ENCODE measurements around the gene IL4R.
"Not testable (repeated sequence)": the region's sequence is repeated elsewhere in the genome, so short reads cannot be mapped to it uniquely, and the experiment has no call there.

GRCh38 chr16:27274424-27274874 lies 39.3 kb upstream of the IL4R start:
- TF ChIP-seq CTCF (IDR thresholded peaks at IDR 0.05); POLR2AphosphoS5 (IDR thresholded peaks at IDR 0.05; ENCODE audit: insufficient read depth in 1 of 2, low read depth in 1 of 2): not testable (repeated sequence)
